Measurements from ENCODE around the gene NSG2. TPM values are rescaled to one million over a fixed set of nuclear protein-coding genes. Genes with fewer than 3 reads are reported as not detected.

Gene NSG2
- total and polyA plus RNA-seq, 2 of the 4 experiments (the other 2 are of a cell fraction): not detected

DNA sequence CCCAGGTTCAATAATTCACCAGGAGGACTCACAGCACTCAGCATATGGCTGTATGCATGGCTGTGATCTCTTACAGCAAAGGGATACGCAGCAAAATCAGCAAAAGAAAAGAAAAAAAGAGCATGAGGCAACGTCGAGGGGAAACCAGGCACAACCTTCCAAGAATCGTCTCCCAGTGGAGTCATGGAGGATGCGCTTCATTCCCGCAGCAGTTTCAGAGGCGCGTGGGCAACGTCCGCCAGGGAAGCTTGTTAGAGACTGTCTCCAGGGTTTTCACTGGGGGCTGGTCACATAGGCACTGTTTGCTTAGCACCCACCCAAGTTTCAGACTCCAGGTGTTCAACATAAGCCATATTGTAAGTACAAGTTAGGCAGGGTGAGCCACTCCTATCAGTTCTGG lies 44.6 kb downstream of the NSG2 start:
- no TSS peak for BruUV-seq (replicated peaks)
- no peak overlapping the region for H2BK120ac ChIP-seq (ENCODE audit: low read depth, low read length)
- H2AFZ ChIP-seq (replicated peaks; ENCODE audit: low read length, poor library complexity): no peak overlapping the region
- no peak overlapping the region for H2AK5ac ChIP-seq (ENCODE audit: low read depth, low read length)
- H2BK15ac ChIP-seq (ENCODE audit: low read depth, low read length): no peak overlapping the region
- no peak overlapping the region for H3K14ac ChIP-seq (replicated peaks; ENCODE audit: low read depth, low read length)
- no peak overlapping the region for H3K56ac ChIP-seq (ENCODE audit: extremely low read depth, insufficient read depth, low read length)
- no peak overlapping the region for H3K4me3 ChIP-seq (ENCODE audit: insufficient read depth, low read depth, low read length)
- ChIA-PET POLR2A (ENCODE audit: unreplicated experiment) (no interaction called here), CTCF (no interaction called here)
- H3K27ac ChIP-seq (ENCODE audit: insufficient read depth, low read length): no peak overlapping the region
- no peak overlapping the region for H2BK5ac ChIP-seq (ENCODE audit: low read depth, low read length, poor library complexity, severe bottlenecking)
- H3K9ac ChIP-seq (ENCODE audit: low read depth, low read length): no peak overlapping the region
- H3K4ac ChIP-seq (ENCODE audit: low read depth, low read length): no peak overlapping the region
- no peak for TF ChIP-seq MAFK (IDR thresholded peaks at IDR 0.05; ENCODE audit: low read depth, low read length)
- TF ChIP-seq FOS (IDR thresholded peaks at IDR 0.05; ENCODE audit: low read depth, low read length): no peak
- no peak for TF ChIP-seq MAZ (IDR thresholded peaks at IDR 0.05; ENCODE audit: borderline replicate concordance, low read depth, low read length)
- TF ChIP-seq, protein P1, sequence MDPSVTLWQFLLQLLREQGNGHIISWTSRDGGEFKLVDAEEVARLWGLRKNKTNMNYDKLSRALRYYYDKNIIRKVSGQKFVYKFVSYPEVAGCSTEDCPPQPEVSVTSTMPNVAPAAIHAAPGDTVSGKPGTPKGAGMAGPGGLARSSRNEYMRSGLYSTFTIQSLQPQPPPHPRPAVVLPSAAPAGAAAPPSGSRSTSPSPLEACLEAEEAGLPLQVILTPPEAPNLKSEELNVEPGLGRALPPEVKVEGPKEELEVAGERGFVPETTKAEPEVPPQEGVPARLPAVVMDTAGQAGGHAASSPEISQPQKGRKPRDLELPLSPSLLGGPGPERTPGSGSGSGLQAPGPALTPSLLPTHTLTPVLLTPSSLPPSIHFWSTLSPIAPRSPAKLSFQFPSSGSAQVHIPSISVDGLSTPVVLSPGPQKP (IDR thresholded peaks at IDR 0.05; ENCODE audit: borderline replicate concordance, low read depth, low read length): no peak
- TF ChIP-seq MXI1 (IDR thresholded peaks at IDR 0.05; ENCODE audit: borderline replicate concordance, low read depth, low read length): no peak
- TF ChIP-seq NFE2L2 (IDR thresholded peaks at IDR 0.05; ENCODE audit: low read depth, low read length): no peak
- TF ChIP-seq, protein P2, sequence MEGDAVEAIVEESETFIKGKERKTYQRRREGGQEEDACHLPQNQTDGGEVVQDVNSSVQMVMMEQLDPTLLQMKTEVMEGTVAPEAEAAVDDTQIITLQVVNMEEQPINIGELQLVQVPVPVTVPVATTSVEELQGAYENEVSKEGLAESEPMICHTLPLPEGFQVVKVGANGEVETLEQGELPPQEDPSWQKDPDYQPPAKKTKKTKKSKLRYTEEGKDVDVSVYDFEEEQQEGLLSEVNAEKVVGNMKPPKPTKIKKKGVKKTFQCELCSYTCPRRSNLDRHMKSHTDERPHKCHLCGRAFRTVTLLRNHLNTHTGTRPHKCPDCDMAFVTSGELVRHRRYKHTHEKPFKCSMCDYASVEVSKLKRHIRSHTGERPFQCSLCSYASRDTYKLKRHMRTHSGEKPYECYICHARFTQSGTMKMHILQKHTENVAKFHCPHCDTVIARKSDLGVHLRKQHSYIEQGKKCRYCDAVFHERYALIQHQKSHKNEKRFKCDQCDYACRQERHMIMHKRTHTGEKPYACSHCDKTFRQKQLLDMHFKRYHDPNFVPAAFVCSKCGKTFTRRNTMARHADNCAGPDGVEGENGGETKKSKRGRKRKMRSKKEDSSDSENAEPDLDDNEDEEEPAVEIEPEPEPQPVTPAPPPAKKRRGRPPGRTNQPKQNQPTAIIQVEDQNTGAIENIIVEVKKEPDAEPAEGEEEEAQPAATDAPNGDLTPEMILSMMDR (conservative IDR thresholded peaks at IDR 0.05; ENCODE audit: low read depth, low read length): no peak
- no peak for TF ChIP-seq POLR2A (IDR thresholded peaks at IDR 0.05; ENCODE audit: low read depth, low read length)
- TF ChIP-seq CEBPB (IDR thresholded peaks at IDR 0.05; ENCODE audit: low read depth, low read length): no peak
- TF ChIP-seq, protein P3, sequence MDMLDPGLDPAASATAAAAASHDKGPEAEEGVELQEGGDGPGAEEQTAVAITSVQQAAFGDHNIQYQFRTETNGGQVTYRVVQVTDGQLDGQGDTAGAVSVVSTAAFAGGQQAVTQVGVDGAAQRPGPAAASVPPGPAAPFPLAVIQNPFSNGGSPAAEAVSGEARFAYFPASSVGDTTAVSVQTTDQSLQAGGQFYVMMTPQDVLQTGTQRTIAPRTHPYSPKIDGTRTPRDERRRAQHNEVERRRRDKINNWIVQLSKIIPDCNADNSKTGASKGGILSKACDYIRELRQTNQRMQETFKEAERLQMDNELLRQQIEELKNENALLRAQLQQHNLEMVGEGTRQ (IDR thresholded peaks at IDR 0.05; ENCODE audit: low read depth, low read length): no peak
- TF ChIP-seq CHD1 (IDR thresholded peaks at IDR 0.05; ENCODE audit: low read depth, low read length): no peak
- no peak for TF ChIP-seq SMC3 (IDR thresholded peaks at IDR 0.05; ENCODE audit: low read depth, low read length)
- no peak for TF ChIP-seq RFX5 (IDR thresholded peaks at IDR 0.05; ENCODE audit: low read depth, low read length)
- TF ChIP-seq RCOR1 (IDR thresholded peaks at IDR 0.05; ENCODE audit: insufficient replicate concordance, low read length): no peak
- TF ChIP-seq RAD21 (IDR thresholded peaks at IDR 0.05; ENCODE audit: low read length): no peak
- TF ChIP-seq BHLHE40 (IDR thresholded peaks at IDR 0.05; ENCODE audit: low read depth, low read length): no peak
- H3K79me1 ChIP-seq (ENCODE audit: low read depth in 1 of 2, low read length in 2 of 2): no peaks in the 10 kb centered on the region
- H3K18ac ChIP-seq (ENCODE audit: low read depth, low read length): no peak overlapping the region
- no peak overlapping the region for H3K4me2 ChIP-seq (ENCODE audit: low read depth, low read length)
- H3K36me3 ChIP-seq (ENCODE audit: control insufficient read depth, insufficient read depth, low read length): no peaks in the 10 kb centered on the region
- intact Hi-C loops (cut with micrococcal nuclease): no loop called here
- H4K5ac ChIP-seq (ENCODE audit: low read depth, low read length): no peak overlapping the region
- no peaks in the 10 kb centered on the region for H3K9me1 ChIP-seq (ENCODE audit: insufficient read depth, low read length)
- no peak overlapping the region for H4K8ac ChIP-seq (ENCODE audit: low read depth in 2 of 2, low read length in 2 of 2)
- H4K91ac ChIP-seq (ENCODE audit: insufficient read depth, low read depth, low read length): no peak overlapping the region
- no peaks in the 10 kb centered on the region for H3K27me3 ChIP-seq (ENCODE audit: control insufficient read depth, insufficient read depth, low read length)
- WGBS, 2 experiments (ENCODE audit: extremely low coverage in 2 of 2, insufficient read length in 1 of 2): 71% methylated on average over 7 of the region's 10 CpGs; no CpG with 5 or more reads in 1 of the 2 experiments
- dilution Hi-C loops (cut with HindIII; ENCODE audit: low sequenced_read_pairs, unreplicated experiment): no loop called here
- no peak overlapping the region for H2BK20ac ChIP-seq (ENCODE audit: low read depth, low read length)
- no peak for DNase-seq
- H3K23ac ChIP-seq (ENCODE audit: low read depth, low read length): no peak overlapping the region
- H2AK9ac ChIP-seq (replicated peaks; ENCODE audit: low read depth, low read length, poor library complexity): no peak overlapping the region
- in situ Hi-C loops (cut with MboI; ENCODE audit: low sequenced_read_pairs): no loop called here
- no peak for ATAC-seq (ENCODE audit: low read depth)
- H3K9me3 ChIP-seq (ENCODE audit: control insufficient read depth, insufficient read depth, low read length): peaks cover 4% of the 10 kb centered on the region; the same call in 1 of the 2 replicates
- no peaks in the 10 kb centered on the region for H3K4me1 ChIP-seq (ENCODE audit: control insufficient read depth, insufficient read depth, low read length)
- H4K20me1 ChIP-seq (ENCODE audit: insufficient read depth, low read length): no peaks in the 10 kb centered on the region
